Measurements from ENCODE around the gene LRMDA. TPM values are rescaled to one million over a fixed set of nuclear protein-coding genes. Genes with fewer than 3 reads are reported as not detected.

LRMDA gene
- total and polyA plus RNA-seq, 2 donors (not counting 3 experiments of a cell fraction or from before 2014, with no cell fraction given) = 9.7 to 18.0 TPM

DNA sequence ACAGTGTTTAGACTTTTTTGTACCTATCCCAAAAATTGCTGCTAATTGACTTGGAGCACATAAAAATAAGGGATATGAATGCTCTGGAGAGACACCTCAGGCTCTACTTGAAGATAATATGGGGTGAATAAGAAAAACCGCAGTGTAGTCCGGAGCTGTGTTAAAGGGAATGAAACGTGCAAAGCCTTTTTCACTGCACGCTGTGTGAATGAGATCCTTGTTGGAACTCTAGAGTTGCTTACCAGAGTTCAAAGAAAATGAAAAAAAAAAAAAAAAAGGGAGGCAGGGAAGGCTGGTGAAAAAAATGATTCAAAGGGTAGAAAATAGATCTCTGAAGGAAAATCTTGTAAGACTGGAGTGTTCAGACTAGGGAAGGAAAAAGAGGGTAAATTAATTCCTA is 226.6 kb downstream of the LRMDA start:
- ChIA-PET CTCF (no interaction called here), POLR2A (no interaction called here)
- intact Hi-C loops (cut with micrococcal nuclease) (no loop called here), dilution Hi-C loops (cut with MboI; ENCODE audit: extremely low pct_ligation_motif_present, low sequenced_read_pairs) (no loop called here)
- H3K4me3 ChIP-seq (replicated peaks in 1 of 3; ENCODE audit: insufficient read depth in 1 of 3, low read depth in 1 of 3, low read length in 3 of 3) = no peak overlapping the region
- TF ChIP-seq GATA2 (IDR thresholded peaks at IDR 0.05; ENCODE audit: insufficient read depth, insufficient read length, low read depth, low read length) (no peak), EZH2 (IDR thresholded peaks at IDR 0.05; ENCODE audit: borderline replicate concordance, low read depth, low read length, severe bottlenecking) (no peak), JUN (IDR thresholded peaks at IDR 0.05; ENCODE audit: borderline replicate concordance, insufficient read depth, insufficient read length, low read depth) (no peak), MYC (IDR thresholded peaks at IDR 0.05; ENCODE audit: low read depth, low read length) (no peak), FOS (IDR thresholded peaks at IDR 0.05; ENCODE audit: borderline replicate concordance, insufficient read depth, low read length) (no peak), POLR2AphosphoS5 (IDR thresholded peaks at IDR 0.05; ENCODE audit: insufficient read depth, low read depth, low read length) (no peak), POLR2A (IDR thresholded peaks at IDR 0.05; ENCODE audit: low read depth, low read length) (no peak)
- TF ChIP-seq, protein P1, sequence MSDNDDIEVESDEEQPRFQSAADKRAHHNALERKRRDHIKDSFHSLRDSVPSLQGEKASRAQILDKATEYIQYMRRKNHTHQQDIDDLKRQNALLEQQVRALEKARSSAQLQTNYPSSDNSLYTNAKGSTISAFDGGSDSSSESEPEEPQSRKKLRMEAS (IDR thresholded peaks at IDR 0.05; ENCODE audit: insufficient read depth, insufficient read length) = no peak
- TF ChIP-seq, protein P2, sequence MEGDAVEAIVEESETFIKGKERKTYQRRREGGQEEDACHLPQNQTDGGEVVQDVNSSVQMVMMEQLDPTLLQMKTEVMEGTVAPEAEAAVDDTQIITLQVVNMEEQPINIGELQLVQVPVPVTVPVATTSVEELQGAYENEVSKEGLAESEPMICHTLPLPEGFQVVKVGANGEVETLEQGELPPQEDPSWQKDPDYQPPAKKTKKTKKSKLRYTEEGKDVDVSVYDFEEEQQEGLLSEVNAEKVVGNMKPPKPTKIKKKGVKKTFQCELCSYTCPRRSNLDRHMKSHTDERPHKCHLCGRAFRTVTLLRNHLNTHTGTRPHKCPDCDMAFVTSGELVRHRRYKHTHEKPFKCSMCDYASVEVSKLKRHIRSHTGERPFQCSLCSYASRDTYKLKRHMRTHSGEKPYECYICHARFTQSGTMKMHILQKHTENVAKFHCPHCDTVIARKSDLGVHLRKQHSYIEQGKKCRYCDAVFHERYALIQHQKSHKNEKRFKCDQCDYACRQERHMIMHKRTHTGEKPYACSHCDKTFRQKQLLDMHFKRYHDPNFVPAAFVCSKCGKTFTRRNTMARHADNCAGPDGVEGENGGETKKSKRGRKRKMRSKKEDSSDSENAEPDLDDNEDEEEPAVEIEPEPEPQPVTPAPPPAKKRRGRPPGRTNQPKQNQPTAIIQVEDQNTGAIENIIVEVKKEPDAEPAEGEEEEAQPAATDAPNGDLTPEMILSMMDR (IDR thresholded peaks at IDR 0.05; ENCODE audit: extremely low read depth in 1 of 2, insufficient read depth in 1 of 2, low read depth in 1 of 2, low read length in 2 of 2) = no peak
- H2AFZ ChIP-seq (ENCODE audit: low read depth, low read length) = no peak overlapping the region
- no peak overlapping the region for H3K27ac ChIP-seq (ENCODE audit: insufficient read depth, low read depth, low read length)
- no peaks in the 10 kb centered on the region for H3K79me2 ChIP-seq (ENCODE audit: control insufficient read depth, insufficient read depth, low read length)
- no peaks in the 10 kb centered on the region for H3K9me3 ChIP-seq (replicated peaks; ENCODE audit: control insufficient read depth, insufficient read depth, low read length)
- BruUV-seq (replicated peaks) = no TSS peak
- no peak overlapping the region for H3K9ac ChIP-seq (replicated peaks; ENCODE audit: extremely low read depth, insufficient read depth, low read length)
- no peak overlapping the region for H3K4me2 ChIP-seq (ENCODE audit: insufficient read depth, low read length)
- H3K4me1 ChIP-seq (ENCODE audit: control insufficient read depth, extremely low read depth, insufficient read depth, low read length) = peaks cover 21% of the 10 kb centered on the region
- DNase-seq (ENCODE audit: low read depth, low spot score) = no peak
- peaks cover 0 to 2% of the 10 kb centered on the region in 2 experiments for H3K27me3 ChIP-seq (ENCODE audit: control insufficient read depth in 2 of 2, insufficient read depth in 2 of 2, low read length in 2 of 2)
- no peaks in the 10 kb centered on the region for H4K20me1 ChIP-seq (replicated peaks; ENCODE audit: control insufficient read depth, extremely low read depth, insufficient read depth, low read length)
- no peak for FAIRE-seq
- no peaks in the 10 kb centered on the region for H3K9me1 ChIP-seq (replicated peaks; ENCODE audit: control insufficient read depth, extremely low read depth, insufficient read depth, low read length)
- H3K36me3 ChIP-seq (ENCODE audit: control insufficient read depth in 2 of 2, extremely low read depth in 1 of 2, insufficient read depth in 2 of 2, low read length in 2 of 2) = no peaks in the 10 kb centered on the region
